ENCODE results near the gene IL3.

IL3 gene

GRCh38 chr5:132073231-132074013 is 13.0 kb downstream of the IL3 start, which contains the start of gene CSF2:
CSF2 (plus strand) TSS chr5:132073789; CDS start chr5:132073824, 35 bp downstream.
- DNase-seq = no peak

- no peak for DNase-seq
Measured at GRCh38 chr5:132074091-132074771, 13.8 kb downstream of the IL3 start.

- DNase-seq = peak in 1 of 5 experiments; percentile 88
Measured at GRCh38 chr5:132074772-132075718, 14.6 kb downstream of the IL3 start.

GRCh38 chr5:132075719-132076077 is 15.2 kb downstream of the IL3 start:
- no peak for DNase-seq

GRCh38 chr5:132076202-132076830 is 15.9 kb downstream of the IL3 start:
- DNase-seq = peak in 1 of 5 experiments; percentile 92

- DNase-seq = peak in 1 of 5 experiments; percentile 87
Measured at GRCh38 chr5:132076983-132077382, 16.5 kb downstream of the IL3 start.

- no peak for DNase-seq
Measured at GRCh38 chr5:132079081-132079480, 18.6 kb downstream of the IL3 start.

GRCh38 chr5:132079619-132080018 is 19.2 kb downstream of the IL3 start:
- no peak for DNase-seq

- DNase-seq = no peak
Measured at GRCh38 chr5:132080595-132080994, 20.1 kb downstream of the IL3 start.

- no peak for DNase-seq
Measured at GRCh38 chr5:132081458-132081857, 21.0 kb downstream of the IL3 start.

- DNase-seq = no peak
Measured at GRCh38 chr5:132082329-132083023, 22.0 kb downstream of the IL3 start.

- DNase-seq = peak in 1 of 5 experiments; percentile 80
Measured at GRCh38 chr5:132083071-132083678, 22.7 kb downstream of the IL3 start.

GRCh38 chr5:132085686-132086085 is 25.2 kb downstream of the IL3 start:
- no peak for DNase-seq

- no peak for DNase-seq
Measured at GRCh38 chr5:132086277-132086794, 25.9 kb downstream of the IL3 start.

GRCh38 chr5:132087176-132087575 is 26.7 kb downstream of the IL3 start:
- DNase-seq = no peak

GRCh38 chr5:132087661-132088060 is 27.2 kb downstream of the IL3 start:
- no peak for DNase-seq

GRCh38 chr5:132089363-132089762 is 28.9 kb downstream of the IL3 start:
- no peak for DNase-seq

GRCh38 chr5:132090107-132090506 is 29.7 kb downstream of the IL3 start:
- no peak for DNase-seq

GRCh38 chr5:132093271-132093670 is 32.8 kb downstream of the IL3 start:
- no peak for DNase-seq

- peak in 1 of 5 experiments; percentile 53 for DNase-seq
Measured at GRCh38 chr5:132094393-132095076, 34.1 kb downstream of the IL3 start.

GRCh38 chr5:132095077-132095410 is 34.6 kb downstream of the IL3 start:
- DNase-seq = no peak

Measured in T-helper 2 cell (primary cell).